SHP77 (cell line): ENCODE results near the gene STRN.
"Not testable (repeated sequence)": the region's sequence is repeated elsewhere in the genome, so short reads cannot be mapped to it uniquely, and the experiment has no call there.

Experiments used
- DNase-seq, 2 experiments: peaks; one replicate each; lab custom pipeline; 2025; lab: John Stamatoyannopoulos, UW

The STRN gene, protein sequence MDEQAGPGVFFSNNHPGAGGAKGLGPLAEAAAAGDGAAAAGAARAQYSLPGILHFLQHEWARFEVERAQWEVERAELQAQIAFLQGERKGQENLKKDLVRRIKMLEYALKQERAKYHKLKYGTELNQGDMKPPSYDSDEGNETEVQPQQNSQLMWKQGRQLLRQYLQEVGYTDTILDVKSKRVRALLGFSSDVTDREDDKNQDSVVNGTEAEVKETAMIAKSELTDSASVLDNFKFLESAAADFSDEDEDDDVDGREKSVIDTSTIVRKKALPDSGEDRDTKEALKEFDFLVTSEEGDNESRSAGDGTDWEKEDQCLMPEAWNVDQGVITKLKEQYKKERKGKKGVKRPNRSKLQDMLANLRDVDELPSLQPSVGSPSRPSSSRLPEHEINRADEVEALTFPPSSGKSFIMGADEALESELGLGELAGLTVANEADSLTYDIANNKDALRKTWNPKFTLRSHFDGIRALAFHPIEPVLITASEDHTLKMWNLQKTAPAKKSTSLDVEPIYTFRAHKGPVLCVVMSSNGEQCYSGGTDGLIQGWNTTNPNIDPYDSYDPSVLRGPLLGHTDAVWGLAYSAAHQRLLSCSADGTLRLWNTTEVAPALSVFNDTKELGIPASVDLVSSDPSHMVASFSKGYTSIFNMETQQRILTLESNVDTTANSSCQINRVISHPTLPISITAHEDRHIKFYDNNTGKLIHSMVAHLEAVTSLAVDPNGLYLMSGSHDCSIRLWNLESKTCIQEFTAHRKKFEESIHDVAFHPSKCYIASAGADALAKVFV

DNA sequence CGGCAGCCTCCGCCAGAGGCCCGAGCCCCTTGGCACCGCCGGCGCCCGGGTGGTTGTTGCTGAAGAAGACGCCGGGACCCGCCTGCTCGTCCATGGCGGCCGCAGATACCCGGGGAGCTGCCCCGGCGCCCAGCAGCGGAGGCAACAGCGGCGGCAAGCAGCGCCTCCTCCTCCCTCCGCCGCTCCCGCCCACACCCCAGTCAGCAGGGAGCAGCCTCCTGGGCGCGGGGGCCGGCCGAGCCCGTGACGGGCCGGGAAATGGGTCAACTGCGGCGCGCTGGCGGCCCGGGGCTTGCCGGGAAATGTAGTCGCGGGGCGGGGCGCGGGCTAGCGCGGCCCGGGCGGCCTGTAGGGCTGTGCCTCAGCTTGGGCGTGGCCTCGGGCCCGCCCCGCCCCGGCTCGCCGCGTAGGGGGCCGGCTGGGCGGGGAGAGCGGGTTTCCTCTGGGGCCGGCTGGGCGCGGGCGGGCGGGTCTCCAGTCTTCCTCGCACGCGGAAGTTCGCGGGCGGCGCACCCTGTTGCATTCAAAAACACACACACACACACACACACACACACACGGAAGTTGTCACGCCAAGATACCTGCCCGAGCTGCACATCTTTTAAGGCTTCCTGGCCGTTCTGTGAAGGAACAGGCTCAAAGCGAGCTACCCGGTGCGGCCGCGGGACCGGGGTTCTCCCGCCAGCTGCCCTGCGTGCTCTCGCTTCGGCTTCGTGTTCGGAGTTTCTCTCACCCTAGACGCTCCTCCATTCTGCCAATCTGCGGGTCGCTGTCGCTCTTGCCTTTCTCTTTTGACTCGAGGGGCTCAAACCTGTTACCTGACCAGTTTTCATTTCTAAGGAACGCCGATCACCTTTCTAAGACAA, at the start of gene STRN:
STRN (minus strand) TSS at position 167 of the 866 bp plus-strand sequence; CDS start at position 94, 73 bp downstream.
- peak; percentile 88 to 96 for DNase-seq

DNA sequence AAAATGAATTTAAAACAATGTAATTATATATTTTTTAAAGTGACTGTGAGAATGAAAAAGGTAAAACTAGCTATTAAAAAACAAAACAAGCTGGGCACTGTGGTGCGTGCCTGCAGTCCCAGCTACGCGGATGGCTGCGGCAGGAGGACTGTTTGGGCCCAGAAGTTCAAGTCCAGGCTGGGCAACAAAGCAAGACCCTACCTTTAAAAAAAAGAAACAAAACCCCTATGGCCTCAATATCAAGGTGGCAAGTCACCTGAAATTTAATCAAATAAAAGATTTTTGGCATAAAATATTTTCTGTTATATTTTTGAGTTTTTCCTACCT, 46.9 kb upstream of the STRN start:
- DNase-seq: no peak

DNA sequence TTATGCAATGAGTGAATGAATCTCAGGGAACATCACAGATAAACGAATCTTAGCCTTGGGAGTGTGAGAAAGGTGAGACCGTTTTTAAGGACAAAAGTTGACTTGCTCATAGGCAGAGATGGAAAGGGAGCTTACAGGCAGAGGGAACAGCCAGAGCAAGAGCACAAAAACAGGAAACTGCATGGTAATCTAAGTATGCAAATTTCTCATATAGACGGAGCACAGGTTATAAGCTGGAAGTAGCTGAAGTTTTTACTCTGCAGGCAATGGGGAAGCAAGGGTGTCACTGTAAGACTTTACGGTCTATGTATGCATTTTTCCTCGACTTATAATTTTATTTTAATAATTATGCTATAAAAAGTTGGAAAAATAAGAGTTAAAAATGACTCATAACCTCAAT, 44.8 kb upstream of the STRN start:
- DNase-seq: no peak

DNA sequence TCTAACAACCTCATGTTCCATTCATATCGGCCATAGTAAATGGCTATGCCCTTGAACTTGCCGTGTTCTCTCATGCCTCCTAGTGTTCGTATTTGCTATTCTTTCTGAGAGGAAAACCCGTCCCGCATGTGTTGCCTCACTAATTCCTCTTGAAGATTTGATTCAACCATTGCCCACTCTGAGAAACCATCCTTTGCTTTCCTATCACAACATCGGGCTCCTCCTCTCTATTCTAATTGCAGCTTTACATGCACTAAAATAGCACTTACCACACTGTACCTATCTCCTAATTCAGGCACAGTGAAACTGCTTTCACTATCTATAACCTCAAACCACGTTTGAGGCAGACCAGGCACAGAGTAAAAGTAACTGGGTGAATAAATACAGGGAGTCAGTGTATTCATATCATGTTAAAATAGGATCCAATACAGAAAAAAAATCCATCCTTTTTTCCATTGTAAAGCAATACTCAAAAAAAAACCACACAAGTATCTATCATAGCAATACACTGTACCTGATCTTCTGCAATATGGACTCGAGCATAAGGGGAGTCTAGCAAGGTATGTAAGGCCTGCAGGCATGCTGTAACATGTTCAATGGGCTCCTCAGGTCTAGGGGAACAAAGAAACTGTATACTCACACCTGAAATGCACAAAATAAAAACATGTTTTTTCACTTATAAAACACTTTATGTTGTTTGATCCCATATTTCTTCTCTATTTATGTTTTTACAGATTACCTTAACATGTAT, 39.0 kb upstream of the STRN start:
- DNase-seq: no peak

DNA sequence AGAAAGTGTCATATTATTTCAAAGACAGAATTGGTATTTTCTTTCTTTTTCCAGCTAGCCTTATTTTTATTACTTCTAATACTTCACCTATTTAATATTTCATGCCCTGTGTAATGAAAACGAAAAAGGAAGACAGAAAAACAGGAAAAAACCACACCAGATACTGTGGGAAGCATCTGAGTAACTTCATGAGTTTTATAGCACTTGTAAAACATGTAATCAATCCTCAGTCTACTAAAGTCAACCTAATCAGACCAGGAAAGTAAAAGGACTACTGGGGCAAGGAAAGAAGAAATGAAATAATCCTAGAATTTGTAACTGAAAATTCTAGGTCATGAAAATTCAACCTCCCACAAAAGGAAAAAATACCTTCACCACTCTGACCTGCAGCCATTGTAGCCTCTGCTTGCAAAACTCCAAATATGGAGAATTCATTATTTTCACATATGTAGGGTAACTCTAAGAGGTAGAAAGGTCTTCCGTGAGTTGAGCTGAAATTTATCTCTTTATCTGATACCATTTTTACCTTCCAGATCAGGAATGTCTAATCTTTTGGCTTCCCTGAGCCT, 34.7 kb upstream of the STRN start:
- DNase-seq: no peak

DNA sequence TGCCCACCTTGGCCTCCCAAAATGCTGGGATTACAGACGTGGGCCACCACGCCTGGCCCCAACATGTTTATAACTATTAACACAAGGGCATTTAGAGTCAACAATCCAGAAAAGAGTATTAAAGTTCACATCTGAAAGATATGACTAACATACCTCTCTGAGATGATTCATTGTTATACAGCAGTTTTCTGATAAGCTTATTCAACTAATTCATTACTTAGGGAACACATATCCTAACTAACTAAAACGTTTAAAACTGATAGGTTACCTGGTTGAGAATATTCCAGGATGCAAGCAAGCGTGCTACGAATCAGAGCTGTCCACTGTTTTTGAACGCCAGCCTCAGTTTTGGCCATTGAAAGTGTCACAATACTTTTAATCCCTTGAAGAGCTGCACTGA, 34.0 kb upstream of the STRN start:
- DNase-seq: no peak

DNA sequence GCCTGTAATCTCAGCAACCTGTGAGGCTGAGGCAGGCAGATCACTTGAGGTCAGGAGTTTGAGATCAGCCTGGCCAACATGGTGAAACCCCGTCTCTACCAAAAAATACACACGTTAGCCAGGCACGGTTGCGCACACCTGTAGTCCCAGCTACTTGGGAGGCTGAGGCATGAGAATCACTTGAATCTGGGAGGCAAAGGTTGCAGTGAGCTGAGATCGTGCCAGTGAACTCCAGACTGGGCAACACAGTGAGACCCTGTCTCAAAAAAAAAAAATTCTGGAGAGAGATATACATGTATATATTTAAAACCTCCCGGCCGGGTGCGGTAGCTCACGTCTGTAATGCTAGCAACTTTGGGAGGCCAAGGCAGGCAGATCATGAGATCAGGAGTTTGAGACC, 33.1 kb upstream of the STRN start:
- not testable (repeated sequence) for DNase-seq

DNA sequence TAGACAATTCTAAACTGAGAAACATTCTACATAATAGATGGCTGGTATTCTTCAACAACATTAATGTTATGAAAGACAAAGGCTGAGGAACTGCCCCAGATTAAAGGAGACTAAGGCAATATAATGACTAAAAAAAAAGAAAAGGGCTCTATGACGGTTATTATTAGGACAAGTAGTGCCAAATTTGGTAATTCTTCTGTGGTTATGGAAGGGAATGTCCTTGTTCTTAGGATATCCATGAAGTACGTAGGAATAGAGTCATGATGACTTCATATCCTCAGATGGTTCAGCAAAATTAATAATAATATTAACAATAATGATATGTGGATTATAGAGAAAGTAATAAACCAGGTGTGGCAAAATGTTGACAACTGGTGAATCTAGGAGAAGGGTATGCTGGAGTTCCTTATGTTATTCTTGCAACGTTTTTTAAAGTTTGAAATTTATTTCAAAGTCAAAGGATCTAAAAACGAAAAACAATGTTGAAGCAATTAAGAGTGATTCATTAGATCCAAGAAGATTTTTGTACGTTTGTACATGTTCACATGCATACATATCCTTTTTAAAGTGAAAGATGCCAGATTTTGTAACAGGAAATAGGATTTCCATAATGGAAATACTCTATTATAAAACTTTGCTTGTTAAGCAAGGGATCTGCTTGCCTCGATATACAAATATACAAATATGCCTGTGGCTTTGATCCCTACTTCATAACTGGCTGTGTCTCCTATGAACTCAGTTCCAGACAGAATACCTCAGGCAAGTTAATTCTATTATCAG, 27.7 kb upstream of the STRN start:
- no peak for DNase-seq

DNA sequence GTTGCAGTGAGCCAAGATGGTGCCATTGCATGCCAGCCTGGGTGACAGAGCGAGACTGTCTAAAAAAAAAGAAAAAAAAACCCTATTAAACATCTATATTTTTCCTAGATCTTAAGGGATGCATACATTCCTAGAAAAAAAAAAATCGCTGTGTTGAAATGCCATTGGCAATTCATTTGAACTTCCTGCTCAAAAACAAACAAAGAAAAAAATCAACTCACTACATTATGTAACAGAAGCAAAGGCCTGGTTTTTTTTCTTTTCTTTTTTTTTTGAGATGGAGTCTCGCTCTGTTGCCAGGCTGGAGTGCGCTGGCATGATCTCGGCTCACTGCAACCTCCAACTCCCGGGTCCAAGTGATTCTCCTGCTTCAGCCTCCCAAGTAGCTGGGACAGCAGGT, 21.7 kb upstream of the STRN start:
- DNase-seq: no peak

DNA sequence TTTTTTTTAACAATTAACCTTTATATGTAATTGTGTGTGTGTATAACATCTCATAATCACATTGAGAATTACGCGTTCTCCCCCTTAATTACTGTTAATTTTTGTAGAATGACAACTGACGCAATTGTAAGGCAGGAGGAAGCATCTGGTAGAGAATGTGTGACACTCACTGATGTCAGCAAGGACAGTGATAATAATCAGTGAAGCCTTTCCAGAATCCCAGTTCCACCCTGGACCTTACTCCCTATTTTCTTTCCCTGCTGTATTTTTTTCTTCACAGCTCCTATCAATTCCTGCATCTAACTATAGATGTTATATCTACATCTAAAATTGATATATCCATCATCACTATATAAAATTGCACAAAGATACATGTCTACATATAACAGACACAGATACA, 16.1 kb upstream of the STRN start:
- DNase-seq: no peak

DNA sequence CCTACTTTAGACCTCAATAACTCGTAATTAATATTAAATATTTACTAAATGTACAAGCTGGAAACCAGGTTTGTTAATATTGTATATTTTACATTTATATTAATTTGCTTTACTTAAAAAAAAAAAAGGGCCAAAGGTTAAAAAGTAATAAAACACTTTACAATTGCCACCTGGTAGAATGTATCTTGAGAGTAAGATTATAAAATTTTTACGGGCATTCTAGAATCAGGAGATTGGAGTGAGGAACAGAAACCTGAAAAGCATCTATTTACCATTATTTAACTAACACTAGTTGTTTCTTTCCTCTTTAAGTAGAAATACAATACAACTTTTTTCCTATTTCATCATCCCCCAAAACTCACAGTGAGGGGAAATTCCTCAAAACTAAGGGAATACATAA, 15.6 kb upstream of the STRN start:
- no peak for DNase-seq

DNA sequence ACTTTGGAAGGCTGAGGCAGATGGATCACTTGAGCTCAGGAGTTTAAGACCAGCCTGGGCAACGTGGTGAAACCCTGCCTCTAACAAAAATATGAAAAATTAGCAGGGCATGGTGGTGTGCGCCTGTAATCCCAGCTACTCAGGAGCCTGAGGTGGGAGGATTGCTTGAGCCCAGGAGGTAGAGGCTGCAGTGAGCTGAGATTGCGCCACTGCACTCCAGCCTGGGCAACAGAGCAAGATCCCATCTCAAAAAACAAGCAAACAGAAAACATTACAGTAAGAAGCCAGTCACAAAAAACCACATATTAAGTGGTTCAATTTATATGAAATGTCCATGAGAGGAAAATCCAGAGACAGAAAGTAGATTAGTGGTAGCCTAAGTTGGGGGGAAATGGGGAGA, 12.7 kb upstream of the STRN start:
- DNase-seq: not testable (repeated sequence)

DNA sequence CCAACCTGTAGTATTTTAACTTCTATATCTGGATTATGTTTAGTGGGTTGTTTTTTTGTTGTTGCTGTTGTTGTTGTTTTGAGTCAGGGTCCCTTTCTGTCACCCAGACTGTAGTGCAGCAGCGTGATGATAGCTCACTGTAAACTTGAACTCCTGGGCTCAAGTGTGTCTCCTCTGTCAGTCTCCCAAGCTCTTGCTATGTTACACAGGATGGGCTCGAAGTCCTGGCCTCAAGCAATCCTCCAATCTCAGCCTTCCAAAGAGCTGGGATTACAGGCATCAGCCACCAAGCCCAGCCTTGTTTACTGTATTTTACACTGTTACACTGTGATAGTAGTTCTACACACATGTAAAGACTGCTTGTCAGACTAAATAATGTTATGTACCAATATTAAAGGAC, 9.7 kb upstream of the STRN start:
- no peak for DNase-seq

DNA sequence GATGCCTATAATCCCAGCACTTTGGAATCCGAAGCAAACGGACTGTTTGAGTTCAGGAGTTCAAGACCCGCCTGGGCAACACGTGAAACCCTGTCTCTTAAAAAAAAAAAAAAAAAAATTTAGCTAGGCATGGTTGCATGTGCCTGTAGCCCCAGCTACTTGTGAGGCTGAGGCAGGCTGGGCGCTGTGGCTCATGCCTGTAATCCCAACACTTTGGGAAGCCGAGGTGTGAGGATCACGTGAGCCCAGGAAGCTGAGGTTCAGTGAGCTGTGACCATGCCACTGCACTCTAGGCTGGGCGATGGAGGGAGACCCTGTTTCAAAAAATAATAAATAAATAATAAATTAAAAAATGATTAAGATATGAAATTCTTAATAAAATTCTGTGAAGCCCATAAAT, 9.0 kb upstream of the STRN start:
- DNase-seq: no peak

DNA sequence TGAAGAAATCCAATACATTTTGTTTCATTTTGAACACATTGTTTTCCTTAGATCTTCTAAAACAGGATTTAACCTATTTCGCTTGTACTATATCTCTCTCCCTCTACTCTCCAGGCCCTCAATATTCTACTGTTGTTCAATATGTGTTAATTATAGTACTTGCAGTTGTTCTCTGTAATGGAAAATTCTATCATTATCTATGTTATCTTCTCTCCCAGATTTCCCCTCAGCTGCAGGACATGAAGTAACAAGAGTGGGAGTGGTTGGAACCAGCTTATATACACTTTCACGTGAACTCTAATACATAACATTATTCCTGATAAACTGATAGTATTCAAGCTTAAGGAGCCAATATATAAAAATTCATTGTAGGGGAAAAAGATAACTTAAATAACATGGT, 7.0 kb upstream of the STRN start:
- DNase-seq: no peak

DNA sequence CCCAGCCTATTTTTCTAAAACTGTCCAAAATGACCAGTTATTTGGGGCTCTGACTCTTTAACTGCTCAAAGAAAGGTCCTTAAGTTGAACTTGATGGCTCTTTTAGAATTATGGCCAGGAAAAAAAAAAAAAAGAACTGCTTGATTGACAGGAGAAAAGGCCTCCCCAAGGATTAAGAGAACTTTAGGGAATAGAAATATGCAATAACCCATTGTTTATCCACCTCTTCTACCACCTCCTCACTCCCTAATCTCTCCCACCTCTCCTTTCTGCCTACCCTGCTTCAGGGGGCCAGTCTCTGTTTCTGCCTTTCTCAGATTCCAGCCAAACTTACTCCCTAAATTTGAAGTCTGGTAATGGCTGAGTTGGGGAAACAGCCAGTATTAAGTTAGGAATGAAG, 5.7 kb upstream of the STRN start:
- no peak for DNase-seq

DNA sequence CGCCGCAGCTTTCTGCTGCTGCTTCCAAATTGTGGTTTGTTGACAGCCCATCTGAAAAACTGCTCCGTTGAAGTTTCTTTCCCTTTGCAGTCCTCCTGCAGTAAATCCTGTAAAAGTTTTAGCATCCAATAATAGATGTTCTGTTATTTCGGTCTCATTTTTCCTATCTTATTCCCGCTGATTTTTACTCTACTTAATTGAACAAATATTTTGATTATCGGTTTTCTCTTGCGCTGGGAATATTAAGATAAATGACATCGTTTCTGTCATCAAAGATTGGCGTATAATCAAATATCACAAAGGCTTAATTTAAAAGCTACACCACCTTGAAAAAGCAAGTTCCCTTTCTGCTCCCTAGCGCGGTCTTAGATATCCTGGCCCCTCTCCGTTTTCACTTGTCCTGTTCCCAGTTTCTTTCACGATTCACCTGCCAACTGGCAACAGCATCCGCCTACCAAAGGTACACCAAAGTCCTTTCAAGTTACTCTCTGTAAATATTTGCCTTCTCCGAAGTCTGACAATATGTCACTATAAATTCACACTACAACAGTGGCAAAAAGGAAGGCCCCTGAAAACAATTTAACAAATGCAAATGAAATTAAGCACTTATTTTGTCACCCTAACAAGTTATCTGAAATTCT, 1.0 kb upstream of the STRN start:
- no peak for DNase-seq

DNA sequence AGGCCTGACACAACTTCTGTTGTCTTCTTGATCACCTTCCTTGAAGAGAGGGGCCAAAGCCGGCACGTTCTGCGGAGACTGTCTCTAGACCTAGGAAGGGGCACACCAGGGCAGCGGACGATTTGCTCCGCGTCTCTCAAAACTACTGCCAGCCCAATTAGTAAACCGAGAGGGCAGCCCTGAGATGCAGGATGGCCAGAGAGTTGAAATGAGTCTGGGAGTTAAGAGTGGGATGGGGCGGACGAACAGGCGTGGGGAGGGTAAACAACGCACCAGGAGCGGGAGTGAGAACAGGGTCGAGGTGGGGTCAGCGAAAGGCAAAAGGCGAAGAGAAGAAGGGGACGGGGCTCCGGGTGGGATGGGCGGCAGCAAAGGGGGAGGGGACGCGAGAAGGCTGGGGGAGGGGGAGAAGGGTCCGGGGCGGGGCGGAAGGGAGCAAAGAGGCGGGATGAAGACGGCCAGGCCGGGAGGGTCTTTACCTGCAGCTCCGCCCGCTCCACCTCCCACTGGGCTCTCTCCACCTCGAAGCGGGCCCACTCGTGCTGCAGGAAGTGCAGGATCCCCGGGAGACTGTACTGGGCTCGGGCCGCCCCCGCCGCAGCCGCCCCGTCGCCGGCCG, 476 bp downstream of the STRN start:
- DNase-seq: peak in 1 of 2 experiments; percentile 25

DNA sequence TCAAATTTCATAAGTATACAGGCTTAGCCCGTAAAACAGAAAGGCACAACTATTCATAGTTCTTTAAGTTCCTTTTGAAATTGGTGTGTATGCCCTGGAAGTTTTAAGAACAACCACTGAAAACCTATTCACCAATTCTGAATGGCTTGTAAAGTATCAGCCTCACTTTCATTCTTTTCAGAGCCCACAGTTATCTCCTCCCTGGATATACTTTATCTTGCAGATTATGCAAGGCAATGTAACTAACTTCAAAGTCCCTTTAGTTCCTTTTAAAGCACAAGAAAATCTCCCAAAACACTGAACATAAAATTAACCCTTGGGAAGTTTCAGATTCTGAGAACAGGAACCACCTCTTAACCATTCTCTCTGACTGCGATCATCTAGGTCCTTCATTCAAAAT, 1.1 kb downstream of the STRN start:
- no peak for DNase-seq
